Measurements from ENCODE around the gene METTL9.
"Not testable (repeated sequence)": the region's sequence is repeated elsewhere in the genome, so short reads cannot be mapped to it uniquely, and the experiment has no call there.

METTL9 gene

DNA sequence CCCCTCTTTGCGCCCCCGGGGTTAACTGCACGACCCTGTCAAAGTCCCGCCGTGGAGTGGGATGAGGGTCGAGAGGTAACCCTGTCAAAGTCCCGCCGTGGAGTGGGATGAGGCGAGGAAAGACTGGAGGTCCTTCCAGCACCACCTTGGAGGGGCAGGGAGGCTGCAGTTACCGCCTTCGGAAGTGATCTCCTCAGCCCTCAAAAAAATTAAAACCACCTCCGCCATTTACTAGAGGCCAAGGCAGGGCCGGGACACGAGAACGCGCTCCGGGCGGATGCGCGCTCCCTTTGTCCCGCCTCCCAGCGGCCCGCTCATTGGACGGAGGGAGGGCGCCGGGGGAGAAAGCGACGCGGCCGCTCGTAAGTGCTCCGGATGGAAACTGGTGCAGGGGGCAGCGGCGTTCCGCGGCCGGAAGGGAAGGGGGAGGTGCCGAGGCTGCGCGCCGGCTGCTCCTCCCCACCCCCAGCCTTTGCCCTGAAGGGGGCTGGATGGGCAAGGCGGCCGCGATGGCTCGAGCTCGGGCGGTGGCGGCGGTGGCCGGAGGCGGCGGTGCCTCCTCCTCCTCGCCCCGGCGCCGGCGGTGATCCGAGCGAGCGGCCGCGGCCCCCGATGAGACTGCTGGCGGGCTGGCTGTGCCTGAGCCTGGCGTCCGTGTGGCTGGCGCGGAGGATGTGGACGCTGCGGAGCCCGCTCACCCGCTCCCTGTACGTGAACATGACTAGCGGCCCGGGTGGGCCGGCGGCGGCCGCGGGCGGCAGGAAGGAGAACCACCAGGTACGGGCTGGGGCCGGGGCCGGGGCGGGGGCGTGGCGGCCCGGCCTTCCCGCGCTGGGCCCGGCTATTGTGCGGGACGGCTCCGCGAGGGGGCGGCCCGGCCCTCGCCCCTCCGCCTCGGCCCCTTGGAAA lies at the start of gene METTL9:
Gene METTL9 (plus strand): TSS at position 456 of the 909 bp plus-strand sequence. CDS start 157 bp downstream, at position 613.
- no peak for TF ChIP-seq JUND (IDR thresholded peaks at IDR 0.05; ENCODE audit: low read depth)
- in situ Hi-C loops (cut with HindIII; ENCODE audit: low pct_unique_long_range_greater_than_20kb, low sequenced_read_pairs) = no loop called here
- peak; percentile 81 to 96 for DNase-seq (ENCODE audit: low read depth in 1 of 2, low spot score in 1 of 2)

DNA sequence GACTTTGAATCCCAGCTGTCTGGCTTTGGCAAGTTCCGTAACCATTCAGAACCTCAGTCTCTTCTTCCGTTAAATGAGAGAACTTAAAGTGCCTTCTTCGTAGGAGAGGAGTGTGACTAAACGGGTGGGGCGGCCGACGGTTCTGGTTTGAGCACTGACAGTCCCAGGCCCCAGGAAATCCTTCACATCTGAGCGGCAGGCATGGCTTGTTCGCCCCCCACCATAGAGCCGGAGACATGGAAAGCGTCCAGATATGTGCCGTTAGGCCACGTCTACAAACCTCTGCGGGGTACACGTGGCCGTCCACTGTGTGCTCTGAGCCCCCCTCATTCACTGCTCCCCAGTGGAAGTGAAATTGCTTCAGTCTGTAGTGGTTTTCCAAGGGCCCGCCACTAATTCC lies 49.4 kb upstream of the METTL9 start:
- DNase-seq (ENCODE audit: low read depth in 1 of 2, low spot score in 1 of 2); in situ Hi-C loops (cut with HindIII; ENCODE audit: low pct_unique_long_range_greater_than_20kb, low sequenced_read_pairs): not testable (repeated sequence)

DNA sequence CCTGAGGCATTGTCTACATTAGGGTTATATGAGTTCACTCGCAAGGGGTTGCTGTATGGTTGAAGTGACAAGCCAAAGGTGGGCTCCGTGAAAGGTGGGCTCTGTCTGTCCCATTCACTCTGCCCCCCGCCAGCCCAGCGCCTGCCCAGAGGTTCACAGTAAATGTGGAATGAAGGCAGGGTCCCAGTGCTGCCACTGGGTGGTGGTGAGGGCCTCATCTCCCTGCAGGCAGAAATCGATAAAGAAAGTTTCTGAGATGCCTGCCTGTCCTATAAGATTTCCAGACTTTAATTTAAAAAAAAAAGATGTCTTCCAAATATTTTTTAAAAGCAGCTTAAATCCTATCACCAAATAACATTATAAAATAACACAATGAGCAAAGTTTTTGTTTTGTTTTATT lies 48.9 kb upstream of the METTL9 start:
- in situ Hi-C loops (cut with HindIII; ENCODE audit: low pct_unique_long_range_greater_than_20kb, low sequenced_read_pairs); DNase-seq (ENCODE audit: low read depth in 1 of 2, low spot score in 1 of 2): not testable (repeated sequence)

DNA sequence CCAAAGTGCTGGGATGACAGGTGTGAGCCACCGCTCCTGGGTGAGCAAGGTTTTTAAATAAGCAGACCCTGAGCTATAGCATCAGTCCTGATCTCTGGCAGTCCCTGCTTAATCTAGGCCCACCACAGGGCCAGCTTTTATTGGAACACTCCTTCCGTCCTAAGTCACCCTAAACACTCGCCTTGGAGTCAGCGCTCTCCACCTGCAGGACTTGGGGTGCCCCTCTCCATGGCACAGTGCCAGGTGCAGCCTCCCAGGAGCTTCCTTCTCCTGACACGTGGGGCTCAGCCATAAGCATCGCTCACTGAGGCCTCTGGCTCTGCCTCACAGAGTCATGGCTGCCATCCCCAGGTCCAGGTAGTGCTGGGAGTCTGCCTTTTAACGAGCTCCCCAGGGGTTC lies 48.3 kb upstream of the METTL9 start:
- in situ Hi-C loops (cut with HindIII; ENCODE audit: low pct_unique_long_range_greater_than_20kb, low sequenced_read_pairs); DNase-seq (ENCODE audit: low read depth in 1 of 2, low spot score in 1 of 2): not testable (repeated sequence)

DNA sequence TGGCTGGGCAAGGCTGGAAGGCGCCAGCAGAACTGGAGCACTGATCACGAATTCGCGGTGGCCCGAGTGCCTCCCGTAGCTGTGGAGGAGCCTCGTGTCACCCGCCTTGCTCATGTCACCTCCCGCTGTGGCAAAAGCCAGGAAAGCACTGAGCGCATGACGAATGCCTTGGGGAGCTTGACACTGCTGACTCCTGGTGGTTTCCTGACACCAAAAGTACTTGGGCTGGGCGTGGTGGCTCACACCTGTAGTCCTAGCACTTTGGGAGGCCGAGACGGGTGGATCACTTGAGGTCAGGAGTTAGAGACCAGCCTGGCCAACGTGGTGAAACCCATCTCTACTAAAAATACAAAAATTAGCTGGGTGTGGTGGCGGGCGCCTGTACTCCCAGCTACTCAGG lies 47.8 kb upstream of the METTL9 start:
- in situ Hi-C loops (cut with HindIII; ENCODE audit: low pct_unique_long_range_greater_than_20kb, low sequenced_read_pairs); DNase-seq (ENCODE audit: low read depth in 1 of 2, low spot score in 1 of 2): not testable (repeated sequence)

DNA sequence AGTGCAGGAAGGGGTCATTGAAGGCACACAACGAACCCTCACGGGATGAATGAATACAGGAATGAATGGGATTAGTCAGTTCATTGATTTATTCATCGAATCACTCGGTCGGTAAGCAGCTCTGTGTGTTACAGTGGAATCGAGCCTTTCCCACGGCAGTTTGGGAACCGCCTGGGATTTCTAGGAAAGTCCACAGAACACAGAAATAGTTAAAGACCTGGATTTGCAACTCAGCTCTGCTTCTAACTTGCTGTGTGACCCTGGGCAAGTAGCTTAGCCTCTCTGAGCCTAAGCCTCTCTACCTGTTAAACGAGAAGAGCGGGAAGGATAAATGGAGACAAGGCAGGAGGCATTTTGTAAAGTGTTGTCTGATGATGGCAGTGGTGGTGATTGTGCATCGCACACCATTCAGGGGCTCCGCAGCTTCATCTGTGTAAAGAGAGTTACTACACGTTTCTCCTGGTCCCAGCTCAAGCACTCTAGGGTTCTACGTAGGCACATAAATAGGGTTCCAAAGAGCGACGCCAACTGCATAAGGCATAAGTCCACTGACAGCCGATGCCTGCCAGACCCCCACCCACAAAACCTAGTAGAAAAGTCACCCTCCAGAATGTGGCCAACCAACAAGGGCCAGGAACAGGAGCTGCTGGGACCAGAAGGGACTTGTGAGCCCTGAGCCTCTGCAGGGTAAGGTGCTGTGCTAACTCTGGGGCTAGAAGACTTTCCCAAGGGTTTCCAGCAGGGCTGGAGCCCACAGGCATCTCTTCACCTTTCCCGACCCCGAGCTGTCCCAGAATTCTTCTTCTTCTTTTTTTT lies 45.7 kb upstream of the METTL9 start:
- DNase-seq (ENCODE audit: low read depth in 1 of 2, low spot score in 1 of 2); in situ Hi-C loops (cut with HindIII; ENCODE audit: low pct_unique_long_range_greater_than_20kb, low sequenced_read_pairs): not testable (repeated sequence)

DNA sequence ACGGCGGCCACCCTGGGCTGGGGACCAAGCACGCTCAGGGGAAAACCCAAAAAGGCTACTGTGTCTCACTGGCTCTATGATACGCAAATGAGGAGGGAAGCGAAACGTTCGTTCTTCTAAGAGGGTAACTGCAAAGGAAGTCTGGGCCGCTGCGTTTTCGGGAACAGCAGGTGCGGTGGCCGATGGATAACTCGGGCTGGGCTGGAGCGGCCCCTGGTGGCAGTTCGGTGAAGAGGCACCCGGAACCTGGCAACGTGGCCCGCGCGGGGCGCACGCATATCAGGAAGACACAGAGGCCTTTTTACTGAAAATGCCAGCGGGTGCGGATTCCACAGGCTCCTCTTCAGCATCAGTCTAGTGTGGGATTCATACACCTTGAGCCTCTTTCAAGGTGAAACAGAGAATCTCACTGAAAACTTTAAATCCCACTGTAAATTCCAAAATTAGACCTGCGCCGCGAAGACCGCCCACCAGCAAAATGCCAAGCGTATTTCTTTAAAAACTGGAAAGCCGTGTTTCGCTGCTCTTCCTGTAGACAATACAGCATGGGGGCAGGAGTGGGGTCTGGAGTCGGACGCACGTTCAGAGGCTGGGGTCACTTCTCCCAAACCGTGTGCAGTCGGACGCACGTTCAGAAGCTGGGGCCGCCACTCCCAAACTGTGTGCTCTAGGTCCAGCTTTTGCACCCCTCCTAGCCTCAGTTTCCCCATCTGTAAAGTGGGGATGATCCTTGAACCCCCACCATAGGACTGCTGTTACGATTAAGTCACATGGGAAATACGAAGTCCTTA lies 44.4 kb upstream of the METTL9 start:
- DNase-seq (ENCODE audit: low read depth in 1 of 2, low spot score in 1 of 2) = peak; percentile 87 to 88
- no peak for TF ChIP-seq JUND (IDR thresholded peaks at IDR 0.05; ENCODE audit: low read depth)
- in situ Hi-C loops (cut with HindIII; ENCODE audit: low pct_unique_long_range_greater_than_20kb, low sequenced_read_pairs) = no loop called here

DNA sequence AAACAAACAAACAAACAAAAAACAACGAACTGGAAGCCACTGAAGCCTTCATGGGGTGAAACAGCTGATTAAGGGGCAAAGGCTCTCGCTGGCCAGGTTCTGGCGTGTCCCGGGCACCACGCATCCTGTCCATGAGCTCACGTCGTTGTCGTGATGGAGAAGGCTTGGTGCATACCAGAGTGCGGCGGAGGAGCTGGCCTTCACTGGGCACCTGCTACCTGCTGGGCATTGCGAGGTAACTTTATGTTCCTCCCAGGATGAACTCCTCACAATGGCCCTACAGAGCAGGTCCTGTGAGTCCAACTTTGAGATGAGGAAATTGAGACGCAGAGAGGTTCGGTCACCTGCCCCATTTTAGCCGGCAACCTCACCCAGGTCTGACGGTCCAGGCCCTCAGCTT lies 43.8 kb upstream of the METTL9 start:
- in situ Hi-C loops (cut with HindIII; ENCODE audit: low pct_unique_long_range_greater_than_20kb, low sequenced_read_pairs); DNase-seq (ENCODE audit: low read depth in 1 of 2, low spot score in 1 of 2): not testable (repeated sequence)

DNA sequence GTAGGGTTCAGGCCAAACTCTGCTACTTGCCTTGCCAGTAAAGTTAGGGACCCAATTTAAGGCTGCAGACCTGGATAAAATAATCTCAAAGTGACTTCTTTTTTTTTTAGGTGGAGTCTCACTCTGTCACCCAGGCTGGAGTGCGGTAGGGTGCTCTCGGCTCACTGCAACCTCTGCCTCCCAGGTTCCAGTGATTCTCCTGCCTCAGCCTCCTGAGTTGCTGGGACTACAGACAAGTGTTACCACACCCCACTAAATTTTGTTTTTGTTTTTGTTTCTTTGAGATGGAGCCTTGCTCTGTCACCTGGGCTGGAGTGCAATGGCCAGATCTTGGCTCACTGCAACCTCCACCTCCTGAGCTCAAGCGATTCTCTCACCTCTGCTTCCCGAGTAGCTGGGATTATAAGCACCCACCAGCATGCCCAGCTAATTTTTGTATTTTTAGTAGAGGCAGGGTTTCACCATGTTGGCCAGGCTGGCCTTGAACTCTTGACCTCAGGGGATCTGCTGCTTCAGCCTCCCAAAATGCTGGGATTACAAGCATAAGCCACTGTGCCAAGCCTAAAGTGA lies 43.3 kb upstream of the METTL9 start:
- DNase-seq (ENCODE audit: low read depth in 1 of 2, low spot score in 1 of 2); in situ Hi-C loops (cut with HindIII; ENCODE audit: low pct_unique_long_range_greater_than_20kb, low sequenced_read_pairs): not testable (repeated sequence)

DNA sequence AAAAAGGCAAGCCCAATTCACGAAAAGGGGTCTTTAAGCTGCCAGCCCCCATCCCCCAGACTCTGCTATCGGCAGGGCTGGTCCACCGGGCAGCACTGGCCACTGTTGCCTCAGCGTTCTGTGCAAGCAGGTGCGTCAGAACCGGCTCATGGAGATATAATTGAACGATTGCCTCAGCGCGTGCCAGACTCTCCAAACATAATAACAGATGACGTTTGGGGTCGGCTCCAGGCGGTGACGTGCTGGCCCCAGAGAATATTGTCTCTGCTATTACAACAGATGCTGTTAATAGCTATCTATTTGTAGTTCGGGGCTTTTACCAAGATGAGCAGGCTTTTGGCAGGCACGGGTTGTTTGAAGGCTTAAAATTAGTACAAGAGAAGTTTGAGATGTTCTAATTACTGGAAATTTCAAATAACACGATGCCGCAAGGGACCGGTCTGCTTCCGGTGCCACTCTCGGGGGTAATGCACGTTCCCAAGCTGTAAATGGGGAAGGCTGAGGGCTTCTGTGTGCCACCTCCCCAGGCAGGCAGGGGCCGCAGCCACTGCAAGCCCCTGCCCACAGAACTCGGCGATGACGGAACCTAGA lies 42.6 kb upstream of the METTL9 start:
- in situ Hi-C loops (cut with HindIII; ENCODE audit: low pct_unique_long_range_greater_than_20kb, low sequenced_read_pairs); DNase-seq (ENCODE audit: low read depth in 1 of 2, low spot score in 1 of 2): not testable (repeated sequence)

DNA sequence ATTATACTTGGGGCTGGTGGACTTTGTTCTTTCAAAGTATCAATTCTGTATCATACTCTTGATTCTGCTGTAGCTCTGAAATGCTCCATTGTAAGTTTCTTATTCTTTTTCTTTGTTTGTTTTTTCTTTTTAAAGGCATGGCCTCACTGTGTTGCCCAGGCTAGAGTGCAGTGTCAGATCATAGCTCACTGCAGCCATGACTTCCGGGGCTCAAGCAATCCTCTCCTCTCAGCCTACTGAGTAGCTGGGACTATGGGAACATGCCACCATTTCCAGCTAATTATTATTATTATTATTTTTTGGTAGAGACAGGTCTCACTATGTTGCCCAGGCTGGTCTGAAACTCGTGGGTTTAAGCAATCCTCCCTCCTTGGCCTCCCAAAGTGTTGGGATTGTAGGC lies 38.9 kb upstream of the METTL9 start:
- DNase-seq (ENCODE audit: low read depth in 1 of 2, low spot score in 1 of 2) = no peak
- in situ Hi-C loops (cut with HindIII; ENCODE audit: low pct_unique_long_range_greater_than_20kb, low sequenced_read_pairs) = no loop called here
- TF ChIP-seq JUND (IDR thresholded peaks at IDR 0.05; ENCODE audit: low read depth) = no peak

DNA sequence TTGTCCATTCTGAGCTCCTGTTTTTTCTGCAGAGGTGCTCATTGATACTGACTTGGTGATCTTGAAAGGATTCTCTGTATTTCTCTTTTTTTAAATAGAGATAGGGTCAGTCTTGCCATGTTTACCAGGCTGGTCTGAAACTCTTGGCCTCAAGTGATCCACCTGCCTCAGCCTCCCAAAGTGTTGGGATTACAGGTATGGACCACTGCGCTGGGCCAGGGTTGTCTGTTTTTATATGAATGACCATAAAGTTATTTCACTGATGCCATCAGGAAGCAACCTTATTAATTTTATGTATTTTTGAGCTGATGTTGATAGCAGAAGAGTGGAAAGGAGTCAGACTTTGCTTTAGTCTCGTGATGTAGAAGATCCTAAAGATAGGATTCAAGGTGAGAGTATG lies 35.7 kb upstream of the METTL9 start:
- no peak for DNase-seq (ENCODE audit: low read depth in 1 of 2, low spot score in 1 of 2)
- in situ Hi-C loops (cut with HindIII; ENCODE audit: low pct_unique_long_range_greater_than_20kb, low sequenced_read_pairs) = no loop called here
- TF ChIP-seq JUND (IDR thresholded peaks at IDR 0.05; ENCODE audit: low read depth) = no peak

DNA sequence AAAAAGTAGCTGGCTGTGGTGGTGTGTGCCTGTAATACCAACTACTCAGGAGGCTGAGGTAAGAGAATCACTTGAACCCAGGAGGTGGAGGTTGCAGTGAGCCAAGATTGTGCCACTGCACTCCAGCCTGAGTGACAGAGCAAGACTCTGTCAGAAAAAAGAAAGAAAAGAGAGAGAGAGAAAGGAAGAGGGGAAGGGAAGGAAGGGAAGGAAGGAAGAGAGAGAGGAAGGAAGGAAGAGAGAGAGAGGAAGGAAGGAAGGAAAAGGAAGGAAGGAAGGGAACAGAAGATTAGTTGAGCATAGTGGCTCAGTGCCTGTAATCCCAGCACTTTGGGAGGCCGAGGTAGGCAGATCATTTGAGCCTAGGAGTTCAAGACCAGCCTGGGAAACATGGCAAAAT lies 35.0 kb upstream of the METTL9 start:
- DNase-seq (ENCODE audit: low read depth in 1 of 2, low spot score in 1 of 2); in situ Hi-C loops (cut with HindIII; ENCODE audit: low pct_unique_long_range_greater_than_20kb, low sequenced_read_pairs): not testable (repeated sequence)
